ENCODE measurements around the gene NHSL1.

NHSL1 gene

DNA sequence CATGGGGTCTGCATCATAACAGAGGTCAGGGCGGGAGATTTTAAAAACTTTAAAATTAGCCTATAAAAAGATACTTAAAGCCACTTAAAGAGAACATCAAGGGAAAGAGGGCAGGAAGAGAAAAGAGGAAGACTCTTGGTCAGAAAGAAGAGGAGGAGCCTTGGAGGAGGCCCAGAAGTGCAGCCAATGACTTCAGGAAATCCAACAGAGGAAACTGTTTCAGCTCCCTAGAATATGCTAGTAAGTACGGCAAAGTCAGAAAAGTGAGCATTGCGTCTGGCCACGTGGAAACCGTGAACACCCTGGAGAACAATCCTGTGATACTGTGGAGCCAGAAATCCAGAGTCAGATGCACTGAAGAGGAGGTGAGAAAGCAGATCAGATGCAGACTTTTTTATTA lies 22.5 kb upstream of the NHSL1 start:
- DNase-seq, result no peak

DNA sequence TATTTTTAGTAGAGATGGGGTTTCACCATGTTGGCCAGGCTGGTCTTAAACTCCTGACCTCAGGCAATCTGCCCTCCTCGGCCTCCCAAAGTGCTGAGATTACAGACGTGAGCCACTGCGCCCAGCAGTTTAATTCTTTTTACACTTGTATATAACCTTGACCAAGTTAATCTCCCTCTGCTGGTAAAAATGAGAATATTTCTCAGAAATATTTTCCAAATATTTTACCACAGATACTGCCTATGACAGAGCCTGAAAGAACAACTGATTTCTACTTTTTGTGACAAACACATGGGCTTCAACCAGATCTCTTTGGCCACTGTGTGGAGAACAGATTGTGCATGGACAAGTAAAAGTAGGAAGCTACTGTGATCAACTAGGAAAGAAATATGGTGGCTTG lies 21.2 kb upstream of the NHSL1 start:
- DNase-seq, result no peak

DNA sequence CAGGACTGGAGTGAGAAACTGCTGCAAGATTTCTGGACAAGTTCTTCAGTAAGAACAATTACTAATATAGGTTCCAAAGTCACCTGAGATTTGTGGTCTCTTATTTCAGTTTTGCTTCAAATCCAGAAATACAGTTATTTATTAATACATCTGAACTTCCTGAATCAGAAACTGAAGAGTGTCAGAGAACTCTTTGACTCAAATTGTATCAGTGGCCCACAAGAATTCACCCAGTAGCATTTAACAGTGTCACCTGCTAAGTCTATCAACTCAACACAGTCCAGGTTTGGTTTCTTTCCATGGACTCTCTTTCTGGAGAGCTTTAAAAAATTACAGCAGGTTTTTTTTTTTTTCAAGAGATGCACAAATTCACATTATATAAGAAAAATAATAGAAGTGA lies 18.8 kb upstream of the NHSL1 start:
- no peak for DNase-seq

DNA sequence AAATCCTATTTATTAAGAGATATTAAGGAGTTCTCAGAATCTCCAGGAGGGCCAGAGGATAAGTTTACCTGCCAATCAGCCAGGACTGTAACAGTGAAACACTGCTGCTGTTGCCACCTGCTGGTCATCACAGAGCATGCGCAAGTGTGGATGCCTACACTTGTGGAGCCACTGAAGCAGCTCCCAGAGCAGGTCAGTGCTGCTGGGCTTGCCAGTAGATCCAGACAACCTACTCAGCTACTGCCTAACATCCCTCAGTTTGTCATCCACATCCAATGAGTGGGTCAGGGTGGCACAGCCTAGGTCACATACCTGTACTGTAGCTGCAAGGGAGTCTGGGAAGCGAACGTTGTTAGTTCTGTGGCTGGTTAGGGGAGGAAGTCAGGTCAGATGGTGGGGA lies 18.3 kb upstream of the NHSL1 start:
- no peak for DNase-seq

DNA sequence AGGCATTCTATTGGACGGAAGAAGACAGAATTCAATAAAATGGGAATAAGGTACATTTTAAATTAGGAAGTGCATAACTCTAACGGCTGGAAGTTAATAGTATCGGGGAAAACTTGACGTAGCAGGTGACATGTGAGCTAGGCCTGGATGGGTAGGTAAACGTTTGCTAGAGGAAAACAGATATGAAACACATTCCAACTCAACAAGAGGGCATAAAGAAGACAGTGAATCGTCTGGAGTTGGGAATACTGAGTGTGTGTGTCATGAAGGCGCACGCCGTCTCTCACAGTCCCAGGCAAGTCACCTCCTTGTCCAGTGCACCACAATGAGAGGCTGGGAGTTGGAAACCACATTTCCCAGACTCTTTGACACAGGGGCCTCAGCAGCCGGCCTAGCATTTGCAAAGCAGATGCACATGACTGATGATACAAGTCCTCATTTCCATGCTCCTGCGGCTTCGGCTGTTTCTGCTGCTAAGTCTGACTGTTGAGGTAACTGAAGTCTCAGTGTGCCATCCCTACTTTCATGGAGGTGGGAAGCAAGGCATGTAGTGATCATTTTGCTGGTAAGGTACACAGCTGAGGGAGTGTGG lies 16.5 kb upstream of the NHSL1 start:
- no peak for DNase-seq

DNA sequence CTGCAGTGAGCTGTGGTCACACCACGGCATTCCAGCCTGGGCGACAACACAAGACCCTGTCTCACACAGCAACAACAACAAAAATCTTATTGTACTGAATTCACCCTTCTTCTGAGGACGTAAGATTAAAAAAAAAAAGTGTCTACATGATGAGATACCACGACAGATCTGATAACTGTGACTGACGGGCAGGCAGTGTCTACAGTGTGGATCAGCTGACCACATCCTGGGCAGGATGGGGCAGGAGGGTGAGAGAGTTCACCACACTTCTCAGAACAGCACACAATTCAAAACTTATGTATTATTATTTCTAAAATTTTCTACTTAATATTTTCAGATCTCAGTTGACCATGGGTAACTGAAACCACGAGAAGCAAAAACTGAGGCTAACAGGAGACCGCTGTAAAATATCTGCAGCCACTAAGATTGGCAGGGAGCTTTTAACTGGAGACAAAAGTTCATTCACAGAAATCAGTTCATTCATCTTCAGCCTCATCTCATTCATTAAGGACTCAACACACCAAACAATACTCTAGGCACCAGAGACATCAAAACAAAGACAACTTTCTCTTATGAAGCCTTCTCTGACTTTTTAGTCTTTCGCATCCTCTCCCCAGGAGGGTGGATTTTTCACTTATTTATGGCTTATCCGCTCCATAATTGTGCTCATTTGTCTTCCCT lies 15.7 kb upstream of the NHSL1 start:
- DNase-seq, result no peak

DNA sequence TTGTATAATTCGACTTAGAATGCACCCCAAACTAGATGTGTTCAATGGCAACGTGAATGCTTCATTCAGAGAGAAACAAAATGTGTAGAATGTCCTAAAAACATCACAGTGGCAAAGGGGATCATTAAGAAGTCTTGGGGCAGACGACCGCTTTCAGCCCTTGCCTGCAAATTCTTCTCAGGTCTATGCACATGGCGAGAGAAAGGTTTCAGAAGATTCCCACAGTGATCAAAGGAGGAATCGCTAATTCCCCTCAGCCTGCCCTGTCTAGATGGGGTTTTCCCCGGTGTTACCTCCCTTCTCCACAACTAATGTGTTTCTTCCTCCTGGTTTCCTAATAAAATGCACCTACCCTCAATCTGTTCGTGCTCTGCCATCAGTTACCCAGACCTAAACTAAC lies 13.3 kb upstream of the NHSL1 start:
- no peak for DNase-seq

DNA sequence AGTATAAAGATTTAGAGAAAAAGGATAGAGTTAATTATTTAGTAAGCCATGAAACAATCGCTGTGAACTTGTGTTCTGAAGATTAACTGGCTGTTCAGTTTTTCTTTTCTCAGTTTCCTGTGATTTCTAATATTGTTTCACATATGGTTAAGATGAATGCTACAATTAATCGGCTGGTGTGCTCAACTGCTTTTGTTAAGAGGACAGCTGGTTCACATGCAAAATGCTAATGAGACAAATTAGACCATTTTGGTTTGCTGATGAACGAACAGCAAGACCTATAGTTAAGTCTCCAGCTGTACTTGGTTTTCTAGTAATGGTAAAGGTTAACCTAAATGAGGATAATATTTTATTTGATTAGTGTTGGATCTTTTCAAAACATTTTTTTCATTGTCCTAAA lies 10.8 kb upstream of the NHSL1 start:
- no peak for DNase-seq

DNA sequence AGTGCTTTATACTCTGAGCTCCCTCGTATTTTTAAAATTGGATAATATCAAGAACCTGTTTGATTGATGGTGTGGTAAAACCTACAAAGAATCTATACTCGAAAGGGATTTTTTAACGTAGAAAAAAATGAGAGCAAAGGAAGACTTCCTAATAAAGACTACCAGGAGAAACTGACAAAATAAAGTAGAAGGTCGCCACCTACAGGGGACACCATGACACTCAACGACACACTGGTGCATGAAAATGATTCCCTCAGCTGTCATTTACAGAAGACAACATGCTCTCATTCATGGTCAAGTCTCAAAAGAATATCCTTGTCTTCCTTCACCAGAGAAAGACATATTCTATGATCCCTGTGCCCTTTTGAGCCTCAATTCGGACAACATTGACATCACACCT lies 10.1 kb upstream of the NHSL1 start:
- DNase-seq, result peak; percentile 21

DNA sequence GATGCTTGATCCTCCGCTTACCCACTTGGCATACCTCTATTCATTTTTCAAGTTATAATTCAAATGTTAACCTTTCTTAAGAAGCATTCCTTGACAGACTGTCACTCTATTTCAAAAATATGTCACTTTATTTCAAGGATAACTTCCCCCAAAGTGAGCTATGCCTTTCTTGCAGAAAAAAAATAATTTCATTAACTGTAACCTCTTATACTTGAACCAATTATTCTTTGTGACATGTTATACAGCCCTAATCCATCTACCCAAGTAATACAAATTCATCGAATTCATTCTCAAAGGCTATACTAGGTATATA lies 9.3 kb upstream of the NHSL1 start:
- DNase-seq, result no peak

DNA sequence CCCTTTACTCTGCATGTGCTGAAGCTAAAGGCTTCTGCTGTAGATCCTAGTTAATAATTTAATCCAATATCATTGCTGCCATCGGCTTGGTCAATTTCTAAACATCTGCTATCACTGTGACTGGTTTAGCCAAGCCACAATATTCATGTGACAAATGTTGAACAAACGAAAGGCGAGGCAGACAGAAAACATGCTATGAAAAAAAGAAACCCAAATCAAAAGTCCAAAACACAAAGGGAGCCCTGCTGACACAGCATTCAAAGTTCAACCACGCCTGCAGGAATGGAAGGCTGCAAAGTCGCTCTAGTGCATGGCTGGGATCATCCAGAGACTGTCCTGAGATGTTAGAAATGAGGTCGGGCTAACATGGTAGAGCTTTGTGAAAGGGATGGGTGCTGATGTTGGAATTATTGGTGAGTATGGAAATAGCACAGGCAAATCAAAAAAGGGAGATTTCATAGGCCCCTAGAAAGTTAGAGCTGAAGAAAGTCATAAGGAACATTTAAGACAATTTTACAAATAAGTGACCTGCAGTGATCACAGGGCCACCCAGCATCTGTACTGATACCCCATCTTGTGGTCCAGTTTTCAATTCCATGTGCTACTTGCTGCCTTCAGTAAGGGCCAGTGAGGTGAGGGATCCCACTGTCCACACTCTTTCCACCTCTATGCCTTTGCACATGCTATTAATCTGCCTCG lies 8.8 kb upstream of the NHSL1 start:
- no peak for DNase-seq

DNA sequence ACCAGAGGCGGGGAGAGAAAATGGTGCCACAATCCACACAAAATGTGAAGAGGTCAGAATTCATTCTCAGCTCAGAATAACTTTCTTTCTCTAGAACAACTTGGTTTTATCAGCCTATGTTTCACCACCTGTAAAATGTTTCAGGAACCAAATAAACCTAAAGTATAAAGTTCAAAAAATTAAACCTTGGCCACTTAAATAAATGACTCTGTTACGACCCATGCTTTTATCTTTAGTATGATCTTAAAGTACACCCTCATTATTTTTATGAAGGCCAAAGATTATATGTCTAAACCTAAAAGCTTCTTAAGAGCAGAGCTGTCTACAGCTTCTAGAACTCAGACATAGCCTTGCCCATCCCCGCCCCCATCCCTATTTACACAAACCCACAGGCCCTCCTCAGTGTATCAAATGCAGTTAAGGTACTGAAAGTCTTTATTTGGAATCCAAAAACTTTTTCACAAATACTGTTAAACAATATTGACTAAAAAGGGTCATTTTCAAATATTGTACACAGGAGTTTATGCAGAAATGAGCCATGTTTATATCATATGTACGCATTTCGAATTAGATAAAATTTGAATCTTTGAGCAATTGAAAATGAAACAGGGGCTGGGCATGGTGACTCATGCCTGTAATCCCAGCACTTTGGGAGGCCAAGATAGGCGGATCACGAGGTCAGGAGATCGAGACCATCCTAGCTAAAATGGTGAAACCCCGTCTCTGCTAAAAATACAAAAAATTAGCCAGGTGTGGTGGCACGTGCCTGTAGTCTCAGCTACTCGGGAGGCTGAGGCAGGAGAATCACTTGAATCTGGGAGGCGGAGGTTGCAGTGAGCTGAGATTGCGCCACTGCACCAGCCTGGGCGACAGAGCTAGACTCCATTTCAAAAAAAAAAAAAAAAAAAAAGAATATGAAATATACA lies 5.7 kb upstream of the NHSL1 start:
- no peak for DNase-seq

DNA sequence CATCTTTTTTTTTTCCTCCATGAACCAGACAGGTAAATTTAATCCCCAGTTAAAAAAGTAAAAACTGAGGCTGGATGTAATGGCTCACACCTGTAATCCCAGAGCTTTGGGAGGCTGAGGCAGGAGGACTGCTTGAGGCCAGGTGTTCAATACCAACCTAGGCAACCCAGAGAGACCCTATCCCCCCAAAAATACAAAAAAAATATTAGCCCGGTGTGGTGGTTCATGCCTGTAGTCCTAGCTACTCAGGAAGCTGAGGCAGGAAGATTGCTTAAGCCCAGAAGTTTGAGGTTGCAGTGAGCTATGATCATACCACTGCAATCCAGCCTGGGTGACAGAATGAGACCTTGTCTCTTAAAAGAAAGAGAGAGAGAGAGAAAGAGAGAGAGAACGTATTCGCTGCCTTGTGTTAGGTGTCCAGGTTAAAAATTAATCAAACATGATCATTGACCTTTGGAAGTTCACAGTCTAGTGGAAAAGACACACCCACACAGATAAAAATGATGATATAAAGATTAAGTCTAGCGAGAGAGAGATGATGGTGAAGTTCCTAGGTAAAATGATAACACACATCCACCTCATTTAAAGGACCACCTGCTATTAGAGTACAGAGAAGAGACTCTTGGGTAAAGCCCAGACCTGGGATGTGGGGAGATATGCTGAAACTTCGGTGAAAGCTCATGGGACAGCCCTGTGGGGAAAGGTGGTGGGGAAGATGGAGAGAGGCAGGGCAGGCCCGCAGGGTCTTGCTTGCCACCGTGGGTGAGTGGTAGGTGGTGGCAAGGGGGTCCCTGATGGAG lies 4.8 kb upstream of the NHSL1 start:
- DNase-seq, result no peak

DNA sequence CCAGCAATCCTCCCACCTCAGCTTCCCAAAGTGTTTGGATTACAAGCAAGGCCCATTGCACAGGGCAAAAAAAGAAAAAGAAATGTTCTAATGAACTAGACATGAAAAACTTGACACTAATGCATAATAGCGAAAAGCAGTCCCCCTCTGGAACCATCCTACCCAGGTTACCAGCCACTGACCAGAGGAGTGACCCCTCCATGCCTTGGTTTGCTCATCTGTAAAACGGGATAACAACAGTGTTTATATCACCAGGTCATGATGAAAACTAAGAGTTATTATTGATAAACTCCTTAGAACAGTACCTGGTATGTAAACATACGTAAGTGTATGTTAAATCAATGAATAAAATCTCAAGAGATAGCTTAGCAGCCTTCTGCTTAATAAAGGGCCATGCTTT lies 3.3 kb upstream of the NHSL1 start:
- DNase-seq, result no peak

DNA sequence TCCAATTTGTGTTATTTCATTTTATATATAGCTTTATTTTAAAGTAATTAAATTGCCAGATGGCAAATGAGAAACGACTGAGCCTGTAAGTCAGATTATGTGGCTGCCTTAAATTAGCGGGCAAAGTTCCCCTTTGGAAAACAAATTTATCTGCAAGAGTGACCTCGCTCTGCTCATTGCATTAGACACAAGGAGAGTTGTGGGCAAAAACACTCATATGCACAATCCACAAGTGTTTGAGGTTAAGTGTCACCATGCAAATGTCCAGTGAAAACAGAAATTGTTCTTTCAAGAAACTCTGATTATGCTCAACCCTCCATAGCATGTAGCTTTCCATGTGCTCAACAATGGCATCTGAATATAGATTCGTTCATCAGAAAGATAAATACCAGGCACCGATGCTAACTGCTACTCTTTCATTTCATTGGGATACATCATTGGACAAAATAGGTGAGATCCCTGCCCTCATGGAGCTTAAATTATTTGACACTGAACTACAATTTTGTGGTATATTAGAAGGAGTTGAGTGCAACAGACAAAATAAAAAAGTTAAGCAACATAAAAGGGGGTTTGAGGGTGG lies 1.7 kb upstream of the NHSL1 start:
- no peak for DNase-seq

DNA sequence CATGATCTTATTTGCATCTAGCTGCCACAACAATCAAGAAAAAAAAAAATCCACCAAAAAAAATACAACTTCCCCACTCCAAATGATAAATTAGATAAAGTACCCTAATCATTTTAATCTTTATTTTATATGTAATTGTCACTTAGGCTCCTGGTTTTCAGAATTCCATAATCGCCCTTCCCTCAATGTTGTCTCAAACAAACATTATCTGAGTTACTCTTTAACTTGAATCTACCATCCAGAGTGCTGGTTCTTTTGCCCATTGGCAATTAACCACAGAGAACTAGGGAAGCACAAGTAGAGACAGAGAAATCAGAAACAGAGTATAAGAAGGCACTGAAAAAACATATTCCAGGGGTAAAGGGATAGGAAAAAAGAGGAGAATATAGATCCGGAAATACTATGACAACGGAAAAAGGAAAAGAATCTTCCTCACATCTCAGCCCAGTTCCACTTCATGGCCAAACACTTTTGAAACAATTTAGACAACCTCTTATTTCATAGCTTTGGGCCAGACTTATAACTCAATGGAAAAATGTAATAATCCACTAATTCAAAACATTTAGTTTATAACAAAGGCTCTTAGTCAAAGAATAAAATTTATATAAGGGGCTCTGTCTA lies 861 bp upstream of the NHSL1 start:
- DNase-seq, result no peak

DNA sequence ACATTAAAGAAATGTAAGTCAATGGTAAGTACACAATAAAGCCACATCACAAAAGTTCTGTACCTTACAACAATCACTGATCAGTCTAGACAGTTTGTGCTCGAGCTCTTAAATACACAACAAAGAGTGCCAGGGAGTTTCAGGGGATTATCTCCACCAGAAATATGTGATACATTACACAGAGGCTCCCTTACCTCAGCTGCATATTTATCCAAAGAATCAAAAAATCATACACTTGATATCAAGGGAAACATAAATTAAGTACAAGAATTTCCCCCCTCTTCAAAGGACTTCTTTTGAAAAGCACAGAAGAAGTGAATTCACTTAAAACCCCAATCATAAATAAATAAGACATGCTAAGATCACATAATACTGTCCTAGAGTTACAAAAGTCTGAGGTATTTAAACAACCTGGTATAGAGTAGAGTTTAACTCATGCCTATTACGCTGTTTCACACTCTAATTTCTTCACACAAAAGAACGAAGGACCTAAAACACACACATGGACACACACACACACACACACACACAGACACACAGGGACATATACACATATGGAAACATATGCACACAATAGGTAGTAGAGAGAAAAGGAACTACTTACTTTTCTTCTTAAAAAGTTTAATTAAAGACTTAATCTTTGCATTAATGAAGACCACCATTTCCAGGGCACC lies 528 bp downstream of the NHSL1 start:
- DNase-seq, result no peak

DNA sequence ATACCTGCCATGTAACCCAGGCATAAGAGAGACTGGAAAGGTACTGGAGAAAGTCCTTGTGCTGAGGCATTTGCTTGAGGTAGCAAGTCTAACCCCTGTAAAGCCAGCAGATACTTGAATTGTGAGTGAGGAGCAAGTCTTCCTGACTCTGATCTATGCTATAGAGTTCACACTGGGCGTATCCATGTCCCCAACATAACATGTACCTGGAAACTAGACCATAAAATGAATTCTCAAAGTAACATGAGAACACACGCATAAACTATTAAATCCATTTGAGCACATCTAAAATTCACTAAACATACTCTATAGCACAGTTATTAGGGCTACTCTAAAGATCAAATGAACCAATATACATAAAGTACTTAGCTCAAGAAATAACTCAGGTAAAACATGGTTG lies 2.0 kb downstream of the NHSL1 start:
- DNase-seq, result no peak

DNA sequence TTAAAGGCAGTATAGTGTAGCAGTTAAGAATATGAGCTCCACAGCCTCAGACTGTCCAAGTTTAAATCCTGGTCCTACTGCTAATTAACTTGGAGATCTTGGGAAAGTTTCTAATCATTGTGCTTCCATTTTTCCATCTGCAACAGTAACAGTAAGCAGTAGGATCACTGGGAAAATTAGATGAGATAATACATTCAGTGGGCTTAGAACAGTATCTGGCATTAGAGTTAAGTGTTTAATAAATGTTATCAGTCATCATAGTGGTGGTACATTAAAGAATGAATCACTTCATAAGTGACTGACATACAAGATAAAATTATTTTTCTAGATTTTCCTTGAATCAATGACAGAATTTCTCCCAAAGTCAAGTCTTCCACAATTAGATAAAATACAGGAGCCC lies 5.0 kb downstream of the NHSL1 start:
- DNase-seq, result no peak

DNA sequence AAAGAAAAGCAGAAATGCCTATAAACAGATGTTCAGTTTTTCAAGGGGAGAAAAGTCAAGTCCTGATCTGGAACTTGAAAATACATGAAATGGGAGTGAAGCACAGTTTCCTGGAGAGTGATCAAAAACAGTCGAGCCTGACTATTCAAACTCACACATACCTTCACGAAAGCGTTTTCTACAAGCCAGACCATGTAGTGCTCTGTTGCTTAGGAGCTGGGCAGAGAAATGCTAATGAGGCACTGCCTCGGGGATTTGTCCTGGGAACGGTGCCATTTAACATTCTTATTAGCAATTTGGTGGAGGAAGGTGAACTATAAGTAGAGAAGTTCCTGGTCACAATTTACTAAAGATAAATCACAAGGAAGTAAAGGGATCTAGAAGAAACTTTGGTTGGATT lies 5.9 kb downstream of the NHSL1 start:
- peak; percentile 48 for DNase-seq

DNA sequence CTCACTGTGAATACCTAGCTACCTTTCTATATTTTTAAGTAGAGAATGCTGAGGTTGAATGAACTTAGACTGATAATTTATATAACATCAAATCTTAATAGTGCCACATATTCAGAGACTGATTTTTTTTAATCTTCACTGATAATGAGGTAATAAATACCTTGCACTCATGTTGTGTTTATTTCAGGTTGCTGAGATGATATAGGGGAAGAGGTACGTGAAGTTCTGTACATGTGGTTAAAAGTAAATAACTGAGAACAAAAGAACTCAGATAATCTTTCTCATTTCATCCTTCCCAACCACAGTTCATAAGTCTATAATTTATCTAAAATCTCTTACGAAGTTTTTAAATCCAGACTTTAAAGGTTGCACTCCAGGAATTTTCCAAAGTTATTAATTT lies 6.4 kb downstream of the NHSL1 start:
- no peak for DNase-seq

Data from NCI-H446 treated with DMSO at 0.1 percent for 48 hours (cell line).